Activated CD4-positive, CD25-positive, alpha-beta regulatory T cell (primary cell): Measurements from ENCODE around the gene SV2C.

Source experiments
- DNase-seq, 4 experiments: peaks; one replicate each; lab custom pipeline; 2025; lab: John Stamatoyannopoulos, UW

SV2C gene

DNA sequence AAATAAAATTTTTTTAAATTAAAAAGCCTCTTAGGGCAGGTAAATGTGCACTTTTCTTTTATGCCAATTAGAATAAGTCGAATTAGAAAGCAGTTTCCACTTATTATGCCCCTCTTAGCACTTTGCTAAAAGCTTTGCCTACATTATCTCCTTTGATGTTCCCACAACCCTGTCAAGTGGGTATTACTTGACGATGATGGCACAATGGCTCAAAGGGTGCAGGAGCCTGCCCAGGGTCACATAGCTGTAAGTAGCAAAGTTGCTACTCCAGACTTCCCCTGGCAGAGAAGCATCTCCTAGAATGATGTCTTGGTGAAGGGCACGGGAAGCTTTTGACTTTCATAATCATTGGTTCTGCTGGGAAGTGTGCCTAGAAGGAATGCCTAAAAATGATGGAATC is 301.5 kb downstream of the SV2C start:
- no peak for DNase-seq

DNA sequence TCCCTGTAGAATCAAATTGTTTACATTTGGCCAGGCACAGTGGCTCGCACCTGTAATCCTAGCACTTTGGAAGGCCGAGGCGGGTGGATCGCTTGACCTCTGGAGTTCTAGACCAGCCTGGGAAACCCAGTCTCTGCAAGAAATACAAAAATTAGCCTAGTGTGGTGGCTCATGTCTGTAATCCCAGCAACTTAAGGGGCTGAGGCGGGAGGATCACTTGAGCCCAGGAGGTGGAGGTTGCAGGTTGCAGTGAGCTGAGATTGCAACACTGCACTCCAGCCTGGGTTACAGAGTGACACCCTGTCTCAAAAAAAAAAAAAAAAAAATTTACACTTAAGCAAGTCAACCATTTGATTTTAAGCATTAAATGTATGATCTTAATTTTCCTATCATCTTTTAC is 302.4 kb downstream of the SV2C start:
- DNase-seq = no peak

DNA sequence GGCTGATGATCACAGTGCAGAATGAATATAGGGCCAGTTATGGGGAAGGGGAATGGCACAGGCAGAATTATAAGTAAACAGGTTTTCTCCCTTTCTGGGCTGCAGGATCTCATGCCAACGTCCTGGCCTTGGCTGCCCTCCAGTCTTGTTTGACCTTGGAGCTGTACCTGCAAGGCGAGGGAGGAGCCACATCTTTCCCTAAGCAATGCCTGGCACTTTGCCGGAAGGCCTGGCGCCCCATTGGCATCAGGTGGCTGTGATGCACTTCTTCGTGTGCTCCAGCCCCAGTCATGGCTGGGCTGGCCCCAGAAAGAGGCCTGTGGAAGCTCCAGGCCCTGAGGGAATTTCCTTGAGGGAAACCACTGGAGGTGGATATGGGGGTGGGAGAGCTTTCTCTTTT is 303.2 kb downstream of the SV2C start:
- no peak for DNase-seq

DNA sequence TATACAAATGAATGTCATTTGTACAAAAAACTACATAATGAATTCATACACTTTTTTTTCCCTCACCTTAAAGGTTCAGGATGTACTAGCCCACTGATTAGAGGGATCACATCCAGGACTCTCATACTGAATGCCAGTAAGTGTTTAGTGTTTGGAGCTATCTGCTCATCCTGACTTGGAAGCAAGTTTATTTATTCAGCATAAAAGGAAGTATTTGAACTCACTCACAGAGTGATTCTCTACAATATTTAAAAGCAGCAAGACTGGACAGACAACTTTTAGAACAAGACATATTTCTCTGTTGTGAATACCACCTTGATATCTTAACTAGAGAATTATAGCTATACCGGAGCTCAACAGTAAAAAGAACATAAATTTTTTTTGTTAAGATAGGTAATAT is 305.1 kb downstream of the SV2C start:
- no peak for DNase-seq

DNA sequence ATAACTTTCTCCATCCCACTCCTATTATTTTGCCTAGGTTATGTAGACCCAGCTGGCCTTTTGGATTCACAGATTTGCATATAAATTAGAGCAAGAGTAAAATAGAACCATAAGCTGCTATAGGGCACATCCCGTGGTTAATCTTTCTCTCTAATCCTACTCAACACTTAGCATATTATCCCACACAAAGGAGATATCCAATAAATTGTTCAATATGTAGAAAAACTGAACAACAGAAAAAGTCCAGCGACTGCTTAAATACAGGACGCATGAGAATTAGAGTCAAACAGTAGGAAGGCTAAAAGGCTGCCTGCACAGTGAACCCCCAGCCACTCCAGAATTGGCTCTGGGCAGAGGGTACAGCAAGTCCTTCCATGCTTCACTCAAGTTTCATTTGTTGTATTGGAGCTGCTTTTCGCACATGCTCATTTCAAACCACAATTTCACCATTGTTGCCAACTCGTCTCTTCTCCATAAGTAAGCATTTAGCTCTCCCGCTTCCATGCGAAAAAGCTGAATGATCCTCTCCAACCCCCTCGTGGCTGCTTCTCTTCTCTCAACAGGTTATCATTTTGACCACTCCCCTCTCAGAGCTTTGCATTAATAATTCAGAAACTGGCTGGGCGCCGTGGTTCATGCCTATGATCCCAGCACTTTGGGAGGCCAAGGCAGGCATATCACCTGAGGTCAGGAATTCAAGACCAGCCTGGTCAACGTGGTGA is 305.8 kb downstream of the SV2C start:
- DNase-seq = no peak

DNA sequence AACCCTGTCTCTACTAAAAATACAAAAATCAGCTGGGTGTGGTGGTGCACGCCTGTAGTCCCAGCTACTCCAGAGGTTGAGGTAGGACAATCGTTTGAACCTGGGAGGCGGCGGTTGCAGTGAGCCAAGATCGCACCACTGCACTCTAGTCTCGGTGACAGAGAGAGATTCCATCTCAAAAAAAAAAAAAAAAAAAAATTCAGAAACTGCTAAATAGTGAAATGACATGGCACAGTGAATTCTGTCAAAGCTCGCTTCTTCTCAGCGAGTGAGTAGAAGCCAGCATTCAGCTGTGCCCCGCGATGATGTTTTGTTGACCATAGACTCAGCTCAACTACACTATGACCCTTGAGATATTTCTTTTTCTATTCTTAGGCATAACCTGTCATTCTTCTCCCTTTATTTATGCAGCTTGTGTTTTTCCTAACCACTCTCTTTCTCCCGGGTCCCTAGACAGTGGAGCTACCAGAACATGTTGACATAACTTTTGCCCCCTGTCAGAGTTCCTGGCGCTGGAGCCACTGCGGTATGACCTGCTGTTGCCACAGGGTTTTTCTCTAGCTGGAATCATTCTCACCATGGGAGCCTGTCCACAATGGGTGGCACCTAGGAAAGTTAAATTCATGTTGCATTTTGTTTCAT is 306.5 kb downstream of the SV2C start:
- no peak for DNase-seq

DNA sequence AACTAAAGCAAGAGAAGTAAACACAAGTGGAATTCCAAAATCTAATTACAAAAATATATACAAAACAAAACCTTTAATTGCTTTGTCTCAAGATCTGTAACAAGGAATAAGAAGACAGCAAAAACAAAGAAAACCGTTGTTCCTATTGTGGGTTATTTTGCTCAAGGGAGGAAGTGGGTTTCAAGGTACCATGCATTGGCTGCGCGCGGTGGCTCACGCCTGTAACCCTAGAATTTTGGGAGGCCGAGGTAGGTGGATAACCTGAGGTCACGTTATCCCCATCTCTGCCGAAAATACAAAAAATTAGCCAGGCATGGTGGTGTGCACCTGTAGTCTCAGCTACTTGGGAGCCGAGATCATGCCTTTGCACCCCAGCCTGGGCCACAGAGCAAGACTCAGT is 307.8 kb downstream of the SV2C start:
- DNase-seq = no peak

DNA sequence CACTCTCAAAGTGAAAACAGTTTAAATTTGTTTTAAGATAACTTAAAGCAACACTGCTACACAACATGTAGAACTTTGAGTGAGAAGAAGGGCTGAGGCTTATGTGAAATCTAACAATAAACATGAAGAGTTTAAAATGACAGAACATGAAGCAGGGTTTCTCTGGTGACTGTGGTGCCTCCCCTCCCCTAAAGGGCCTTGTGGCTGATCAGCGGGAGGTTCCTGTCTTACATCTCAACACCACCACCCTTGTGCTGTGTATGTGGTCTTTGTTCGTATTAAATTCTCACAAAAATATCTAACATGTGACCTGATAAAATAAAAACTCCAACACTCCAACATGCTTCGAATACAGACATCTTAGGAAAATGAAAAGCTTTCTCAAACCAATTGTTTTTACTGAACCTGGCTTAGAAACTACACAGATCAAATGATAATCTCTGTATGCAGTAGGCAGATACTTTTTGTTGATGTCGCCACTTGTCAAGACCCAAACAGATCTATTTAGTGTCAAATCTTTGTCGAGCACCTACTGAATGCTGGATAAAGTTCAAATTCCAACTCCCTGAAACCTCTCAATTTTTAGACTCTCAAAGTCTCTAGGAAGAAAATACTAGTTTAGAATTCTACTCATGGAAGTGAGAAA is 310.0 kb downstream of the SV2C start:
- DNase-seq = no peak

DNA sequence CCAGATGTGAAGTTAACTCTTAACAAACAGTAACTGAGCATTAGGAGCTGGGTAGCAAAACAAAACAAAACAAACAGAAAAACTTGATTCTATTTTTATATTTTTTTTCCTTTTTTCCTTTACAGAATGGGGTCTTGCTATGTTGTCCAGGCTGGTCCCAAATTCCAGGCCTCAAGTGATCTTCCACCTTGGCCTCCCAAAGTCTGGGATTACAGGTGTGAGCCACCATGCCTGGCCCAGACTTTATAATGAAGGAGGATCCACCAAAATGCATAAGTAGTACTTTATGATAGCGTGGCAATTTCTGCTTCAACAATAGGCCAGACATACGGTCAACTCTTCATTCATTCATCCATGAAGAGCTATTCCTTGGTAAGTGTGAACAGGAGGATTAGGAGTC is 314.0 kb downstream of the SV2C start:
- no peak for DNase-seq

DNA sequence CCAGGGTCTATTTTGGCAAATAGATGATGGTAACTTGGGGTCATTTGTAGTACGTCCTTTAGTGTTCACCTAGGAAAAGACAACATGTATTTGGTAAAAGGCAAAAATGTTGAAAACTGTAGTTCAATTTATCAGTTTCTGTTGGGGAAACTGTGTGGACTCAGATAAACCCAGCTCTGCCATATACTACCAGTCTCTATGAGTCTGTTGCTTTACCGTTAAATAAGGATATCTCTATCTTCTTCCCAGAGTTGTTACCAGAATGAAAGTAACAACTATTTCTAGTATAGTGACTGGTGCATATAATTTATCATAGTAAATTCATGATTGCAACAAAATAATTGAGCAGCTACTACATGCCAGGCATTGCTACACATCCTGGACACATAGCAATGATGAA is 316.1 kb downstream of the SV2C start:
- DNase-seq = no peak

DNA sequence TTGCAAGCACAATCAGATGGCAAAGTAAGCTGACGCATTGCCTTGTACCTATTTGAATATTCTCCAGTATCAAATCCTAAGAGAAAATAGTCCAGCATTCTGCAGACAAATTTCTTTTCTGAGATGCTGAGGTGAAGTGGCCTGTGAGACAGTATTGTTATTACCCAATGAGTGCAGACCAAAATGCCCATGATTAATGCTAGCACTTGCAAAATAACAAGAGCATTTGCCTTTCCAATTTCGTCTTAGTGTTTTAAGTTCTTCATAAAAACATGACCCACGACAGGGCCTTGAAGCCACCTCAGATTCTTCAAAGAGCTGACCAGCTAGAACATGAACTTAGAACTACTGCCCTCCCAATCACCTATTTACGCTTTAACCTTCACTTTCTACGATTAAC is 317.3 kb downstream of the SV2C start:
- no peak for DNase-seq

DNA sequence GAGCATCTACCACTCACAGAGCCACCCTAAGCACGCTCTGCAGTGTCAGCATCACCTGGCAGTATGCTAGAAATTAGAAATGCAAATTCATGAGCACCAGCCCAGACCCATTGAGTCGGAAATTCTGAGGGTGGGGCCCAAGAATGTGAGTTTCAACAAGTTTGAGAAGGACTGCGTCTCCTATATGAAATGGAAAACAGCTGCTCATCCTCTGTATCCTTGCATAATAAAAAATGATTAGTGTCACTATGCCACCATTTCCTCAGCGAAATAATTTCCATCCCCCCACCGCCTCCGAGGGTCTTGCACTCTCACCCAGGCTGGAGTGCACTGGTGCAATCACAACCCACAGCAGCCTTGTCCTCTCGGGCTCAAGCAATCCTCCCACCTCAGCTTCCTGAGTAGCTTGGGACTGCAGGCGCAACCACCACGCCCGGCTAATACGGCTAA is 318.6 kb downstream of the SV2C start:
- DNase-seq = no peak

DNA sequence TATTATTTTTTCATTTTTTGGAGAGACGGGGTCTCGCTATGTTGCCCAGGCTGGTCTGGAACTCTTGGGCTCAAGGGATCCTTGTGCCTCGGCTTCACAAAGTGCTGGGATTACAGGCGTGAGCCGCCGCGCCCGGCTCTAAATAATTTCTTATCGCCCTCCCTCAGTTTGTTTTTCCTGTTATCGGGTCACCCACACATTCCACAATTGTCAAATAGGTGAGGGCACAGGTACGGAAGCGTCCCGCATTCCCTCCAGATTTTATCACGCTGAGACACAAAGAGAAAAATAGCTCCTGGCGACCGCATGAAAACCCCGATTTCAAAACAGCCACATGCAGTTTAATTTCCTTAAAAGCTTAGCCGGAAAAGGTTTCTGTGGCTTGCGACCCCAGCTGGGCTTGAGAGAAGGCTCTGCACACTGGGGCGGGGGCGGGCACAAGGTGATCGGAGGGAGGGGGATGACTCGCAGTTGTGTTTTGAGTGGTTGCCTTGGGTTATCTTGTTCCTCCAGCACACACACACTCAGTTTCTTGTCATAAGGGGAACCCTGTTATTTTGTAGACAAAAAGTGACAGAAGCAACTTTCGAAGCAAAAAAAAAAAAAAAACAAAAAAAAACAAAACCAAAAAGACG is 319.2 kb downstream of the SV2C start:
- DNase-seq = peak; percentile 25 to 56 (median 38)

DNA sequence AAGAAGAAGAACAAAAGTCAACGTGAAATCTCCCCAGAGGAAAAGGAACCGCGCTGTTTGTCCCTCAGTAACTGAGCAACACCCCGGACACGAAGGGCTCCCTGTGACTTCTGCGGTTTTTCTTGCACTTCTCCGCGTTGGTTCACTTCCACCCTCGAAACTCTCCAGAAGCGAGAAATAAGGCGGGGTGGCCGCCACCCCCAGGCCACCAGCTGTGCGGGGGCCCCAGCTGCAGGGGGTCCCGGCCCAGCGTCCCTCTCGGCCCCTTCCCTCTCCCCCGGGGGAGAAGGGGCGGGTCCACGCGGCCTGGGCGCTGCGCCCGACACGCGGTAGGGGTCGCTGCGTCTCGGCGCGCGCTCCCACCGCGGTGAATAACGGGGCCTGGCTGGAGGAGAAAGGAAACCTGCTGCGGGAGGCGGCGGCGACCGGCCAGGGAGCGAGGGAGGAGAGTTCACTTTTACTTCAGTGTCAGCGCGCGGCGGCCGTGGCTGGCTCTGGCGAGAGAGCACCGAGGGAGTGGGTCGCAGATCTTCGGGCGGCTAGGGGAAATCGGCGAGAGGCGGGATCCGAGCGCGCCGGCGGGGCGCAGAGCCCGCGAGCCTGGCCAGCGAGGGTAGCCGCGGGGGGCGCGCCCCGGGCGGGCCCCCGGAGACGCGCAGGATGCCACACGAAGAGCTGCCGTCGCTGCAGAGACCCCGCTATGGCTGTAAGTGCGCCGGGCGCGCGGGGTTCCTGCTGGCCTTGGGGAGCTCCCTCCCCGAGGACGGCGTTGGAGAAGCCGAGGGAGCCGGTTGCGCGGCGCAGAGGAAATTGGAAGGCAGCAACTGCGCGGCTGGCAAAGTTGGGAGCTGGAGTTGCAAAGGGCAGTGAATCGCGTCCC is 319.9 kb downstream of the SV2C start, which contains the start of gene IQGAP2:
Gene IQGAP2, plus strand, starts transcription at position 400 of the 880 bp plus-strand sequence. Its CDS starts 261 bp downstream, at position 661.
- peak; percentile 59 to 68 (median 64) for DNase-seq
